Dedifferentiated amniotic fluid mesenchymal stem cell (primary cell): Measurements from ENCODE around the gene GNB1L.

Experiments used
- DNase-seq: peaks from one replicate; pipeline ENCODE4 v3.0.0-alpha.2; 2016; ENCODE audit errors: extremely low spot score

Gene GNB1L

DNA sequence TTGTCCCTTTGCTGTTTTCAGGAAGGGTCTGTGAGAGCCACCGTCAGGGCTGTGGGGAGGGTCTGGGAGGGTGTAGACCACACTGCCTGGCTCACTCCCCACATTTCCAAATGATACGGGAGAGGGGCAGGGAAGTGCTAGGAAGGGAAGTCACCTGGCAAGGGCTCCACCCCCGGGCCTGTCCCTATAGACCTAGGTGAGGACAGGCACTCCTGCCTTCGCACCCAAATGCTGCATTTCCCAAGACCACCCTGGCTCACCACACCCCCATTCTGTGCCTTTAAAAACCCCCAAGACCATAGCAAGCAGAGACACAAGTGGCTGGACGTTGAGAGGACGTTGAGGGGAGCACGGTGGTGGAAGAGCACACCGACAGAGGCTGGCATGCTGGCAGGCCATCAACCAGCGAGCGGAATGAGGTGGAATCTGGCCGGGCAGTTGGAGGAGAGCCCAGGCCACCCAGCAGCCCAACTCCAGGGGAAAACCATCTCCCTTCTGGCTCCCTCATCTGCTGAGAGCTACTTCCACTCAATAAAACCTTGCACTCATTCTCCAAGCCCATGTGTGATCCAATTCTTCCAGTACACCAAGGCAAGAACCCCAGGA lies 45.7 kb downstream of the GNB1L start:
- DNase-seq = no peak

DNA sequence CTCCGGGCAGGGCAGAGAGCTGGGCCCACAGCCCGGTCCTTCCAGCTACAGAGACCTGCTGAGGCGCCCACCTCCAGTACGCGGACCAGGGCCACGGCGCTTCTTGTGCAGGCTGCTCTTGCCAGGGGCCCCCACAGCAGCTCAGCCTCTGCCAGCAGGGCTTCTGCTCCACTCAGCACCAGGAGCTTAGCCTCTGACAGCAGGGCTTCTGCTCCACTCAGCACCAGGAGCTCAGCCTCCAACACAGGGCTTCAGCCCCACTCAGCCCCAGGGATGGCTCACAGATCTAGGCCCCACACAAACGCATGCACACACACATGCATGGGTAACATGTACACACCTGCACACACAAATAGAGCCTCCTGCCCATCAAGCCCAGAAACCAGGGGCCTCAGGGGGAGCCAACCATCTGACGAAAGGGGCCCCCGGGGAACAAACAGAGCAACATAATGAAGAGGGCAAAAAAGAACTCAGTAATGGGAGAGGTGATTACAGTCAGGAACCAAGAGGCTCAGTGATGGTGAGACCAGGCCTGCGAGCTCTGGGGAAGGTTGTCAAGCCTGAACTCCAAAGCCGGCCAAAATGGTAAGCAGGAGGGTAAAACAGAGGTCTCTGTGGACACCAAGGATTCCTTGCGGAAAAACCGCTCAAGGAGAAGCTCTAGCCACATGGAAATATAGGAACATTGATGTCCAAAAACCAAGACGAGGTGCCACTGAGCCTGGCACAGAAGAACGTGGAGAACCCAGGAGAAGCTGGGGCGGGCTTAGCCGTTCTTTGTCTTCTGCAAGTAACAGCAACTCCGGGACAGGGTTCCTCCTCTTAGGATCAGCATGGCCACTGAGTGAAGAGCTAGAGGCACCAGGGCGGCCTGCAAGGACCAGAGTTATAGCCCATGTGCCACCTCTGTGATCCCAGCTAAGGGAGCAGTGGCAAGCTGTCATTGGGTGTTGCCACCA lies 46.5 kb downstream of the GNB1L start:
- no peak for DNase-seq

DNA sequence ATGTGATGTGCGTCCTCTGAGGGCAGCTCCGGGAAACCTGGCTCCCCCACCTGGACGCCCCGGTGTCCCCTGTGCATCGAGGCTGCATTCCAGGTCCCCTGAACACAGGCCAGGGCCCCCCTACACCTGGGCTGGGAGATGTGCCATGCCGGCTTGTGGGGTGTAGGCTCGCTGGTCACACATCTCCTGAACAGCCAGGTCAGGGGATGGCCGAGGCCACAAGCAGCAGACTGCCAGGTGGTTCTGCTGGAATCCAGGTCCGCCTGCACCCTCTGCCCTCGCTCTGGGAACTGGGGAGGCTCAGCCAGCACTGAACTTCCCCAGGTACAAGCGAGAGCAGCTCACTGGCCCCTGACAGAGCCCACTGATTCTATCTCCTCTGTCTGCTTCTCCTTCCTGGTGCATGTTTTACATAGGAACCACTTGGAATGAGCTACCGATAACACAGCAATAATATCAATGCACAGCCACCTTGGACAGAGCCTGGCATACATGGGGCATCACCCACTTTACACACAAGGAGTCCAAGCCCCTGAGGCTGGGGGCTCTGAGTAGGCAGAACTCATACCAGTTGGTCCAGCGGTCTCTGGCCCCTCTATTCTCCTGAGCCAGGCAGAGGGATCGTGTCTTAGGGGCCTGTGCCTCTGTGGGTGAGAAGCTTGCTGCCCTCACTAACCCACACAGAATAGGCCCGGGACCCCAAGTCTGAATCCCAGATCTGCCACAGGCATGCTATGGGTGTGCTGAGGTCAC lies 47.3 kb downstream of the GNB1L start:
- DNase-seq = no peak

DNA sequence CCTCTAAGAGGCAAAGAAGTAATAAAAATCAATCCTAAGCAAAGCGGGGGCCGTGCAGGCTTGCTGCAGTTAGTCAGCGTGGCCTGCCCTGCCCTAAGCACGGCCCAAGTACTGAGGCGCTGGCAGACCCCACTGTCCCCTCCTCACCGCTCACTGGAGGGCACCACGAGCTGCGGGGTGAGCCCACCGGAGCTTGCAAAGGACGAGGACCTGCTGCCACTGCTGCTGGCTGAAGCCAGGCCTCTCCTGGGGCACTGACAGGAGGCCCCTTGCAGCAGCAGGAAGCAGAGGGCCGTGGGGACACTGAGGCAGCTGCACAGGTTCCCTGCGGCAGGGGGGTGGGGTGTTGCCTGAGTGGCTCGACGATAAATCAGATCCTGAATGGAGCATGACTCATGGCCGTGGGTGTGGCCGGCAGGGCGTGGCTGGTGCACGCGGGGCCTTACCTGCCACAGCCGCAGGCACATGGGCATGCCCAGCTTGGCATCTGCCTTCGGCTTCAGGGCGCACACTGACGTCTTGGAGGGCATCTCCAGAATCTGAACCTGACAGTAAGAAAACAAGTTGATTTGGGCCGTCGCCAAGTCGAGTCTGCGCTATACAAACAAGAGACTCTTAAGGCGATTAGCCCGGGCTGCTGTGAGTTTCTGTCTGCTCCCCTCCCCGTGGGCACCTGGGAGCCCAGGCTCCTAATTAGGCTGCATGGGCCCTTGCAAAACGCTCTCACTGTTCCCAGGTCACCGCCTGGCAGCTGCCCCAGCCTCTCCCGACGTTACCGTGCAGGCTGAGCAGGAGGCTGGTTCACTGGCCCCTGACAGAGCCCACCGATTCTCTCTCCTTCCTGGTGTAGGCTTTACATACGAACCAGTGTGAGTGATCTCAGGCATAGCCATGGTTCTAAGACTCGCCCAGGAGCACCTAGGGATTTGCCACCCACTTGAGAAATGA lies 48.2 kb downstream of the GNB1L start:
- DNase-seq = no peak

DNA sequence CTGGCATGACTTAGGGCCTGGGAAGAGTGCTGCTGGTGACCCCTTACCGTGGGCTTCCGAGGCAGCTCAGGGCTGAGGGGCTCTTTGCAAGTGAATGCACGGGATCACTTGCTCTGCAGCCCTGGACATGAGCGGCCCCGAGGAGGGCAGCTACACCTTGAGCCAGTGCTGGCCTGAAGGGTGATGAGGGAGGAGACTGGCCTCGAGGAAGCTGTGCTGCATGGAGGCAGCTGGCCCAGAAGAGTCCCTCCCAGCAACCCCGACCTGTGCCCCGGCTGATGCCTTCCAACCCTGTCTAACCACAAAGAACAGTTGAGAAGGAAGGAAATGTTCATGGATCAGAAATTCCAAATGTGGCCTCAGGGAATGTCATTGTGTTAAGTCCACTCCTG lies 48.9 kb downstream of the GNB1L start:
- no peak for DNase-seq

DNA sequence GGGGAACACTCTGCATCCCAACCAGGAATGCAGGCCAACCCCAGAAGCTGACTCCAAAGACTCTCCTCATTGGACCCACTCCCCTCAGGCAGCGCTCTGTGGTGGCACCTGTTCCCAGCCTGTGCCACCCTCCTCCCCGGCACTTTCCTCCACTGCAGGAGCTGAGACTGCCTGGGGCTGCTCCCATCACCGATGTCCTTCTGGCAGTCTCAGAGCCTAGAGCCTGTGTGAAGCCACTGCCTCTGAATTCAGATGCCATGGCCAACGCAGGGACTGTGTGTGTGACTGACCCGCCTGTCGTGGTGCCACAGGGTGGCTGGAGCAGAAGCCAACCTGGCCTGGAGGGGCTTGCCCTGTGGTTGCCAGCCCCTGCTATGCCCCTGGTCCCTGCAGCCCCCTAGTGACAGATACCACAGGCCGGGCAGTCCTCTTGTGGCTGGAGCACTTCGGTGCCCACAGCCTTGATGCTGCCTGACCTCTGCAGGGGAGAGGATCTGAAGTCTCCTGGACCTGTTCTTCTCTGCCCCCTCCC lies 50.9 kb downstream of the GNB1L start:
- DNase-seq = no peak

DNA sequence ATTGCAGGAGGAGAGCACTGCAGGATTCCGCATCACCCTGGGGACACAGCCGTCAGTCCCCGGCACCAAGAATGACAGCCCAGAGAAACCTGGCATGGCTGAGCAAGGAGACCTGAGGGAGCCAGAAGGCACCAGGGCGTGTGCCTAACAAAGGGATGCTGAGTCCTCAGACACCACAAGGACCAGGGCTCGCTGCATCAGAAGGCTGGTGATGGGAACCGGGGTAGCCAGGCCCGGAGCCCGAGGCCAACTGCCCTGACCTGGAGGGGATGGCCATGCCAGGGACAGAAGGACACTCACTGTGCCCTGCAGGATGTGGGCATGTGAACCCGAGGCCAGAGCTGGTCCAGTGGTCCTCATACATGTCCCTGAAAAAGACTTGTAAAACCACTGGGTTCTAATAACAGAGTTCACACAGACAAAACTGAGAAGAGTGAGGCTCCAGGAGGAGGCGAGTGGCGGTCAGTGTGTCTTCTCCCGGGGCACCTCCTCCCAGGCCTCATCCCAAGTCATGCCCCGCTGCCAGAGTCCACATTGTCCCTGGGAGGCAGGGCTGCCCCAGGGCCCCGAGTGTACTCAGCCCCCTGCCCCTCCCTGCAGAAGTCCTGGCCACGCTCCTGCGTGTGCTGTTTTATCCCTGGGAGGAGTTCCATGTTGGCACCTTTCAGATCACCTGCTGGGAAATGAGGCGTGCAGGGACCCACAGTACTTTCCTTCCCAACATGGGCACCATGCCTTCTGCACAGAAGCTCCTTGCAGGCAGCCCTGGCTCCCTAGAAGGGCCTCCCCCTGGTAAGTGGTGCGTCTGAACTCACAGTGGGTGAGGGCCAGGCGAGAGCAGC lies 51.6 kb downstream of the GNB1L start:
- no peak for DNase-seq

DNA sequence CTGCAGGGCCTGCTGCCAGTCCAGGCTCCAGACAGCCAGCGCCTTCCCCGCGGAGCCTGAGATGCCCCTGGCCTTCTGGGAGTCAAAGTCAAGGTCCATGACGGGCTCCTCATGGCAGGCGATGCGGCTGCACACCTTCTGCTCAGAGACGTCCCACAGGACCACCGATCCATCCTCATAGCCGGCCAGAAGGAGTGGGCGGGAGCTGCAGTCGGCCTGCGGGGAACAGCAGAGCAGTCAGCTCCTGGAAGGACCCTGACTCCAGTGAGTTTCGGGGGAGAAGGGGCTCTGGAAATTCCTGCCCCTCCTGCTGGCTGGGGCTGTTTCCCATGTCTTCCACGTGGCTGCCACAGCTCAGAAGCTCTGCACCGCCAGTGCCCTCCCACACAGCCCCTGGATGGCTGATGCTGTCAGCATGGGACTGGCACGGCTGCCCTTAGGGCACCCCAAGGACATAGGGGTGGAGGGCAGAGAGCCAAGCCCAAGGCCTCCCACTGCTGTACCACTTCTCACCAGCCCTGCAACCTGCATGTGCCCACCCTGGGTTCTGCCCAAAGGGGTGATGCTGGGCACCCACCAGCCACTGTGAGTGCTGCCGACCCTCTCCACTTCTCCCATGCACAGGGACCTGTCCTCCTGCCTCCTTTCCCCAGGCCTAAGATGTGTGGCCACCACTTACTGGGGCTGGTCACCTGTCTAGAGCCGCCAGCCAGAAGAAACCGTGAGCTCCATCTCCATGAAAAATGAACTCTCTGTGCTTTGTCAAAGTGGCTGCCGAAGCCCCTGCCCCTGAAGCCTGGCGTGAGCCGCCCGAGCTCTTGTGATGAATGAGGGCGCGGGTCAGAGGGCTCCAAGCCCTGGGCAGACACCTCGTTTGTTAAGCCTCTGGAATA lies 52.4 kb downstream of the GNB1L start:
- DNase-seq = no peak

DNA sequence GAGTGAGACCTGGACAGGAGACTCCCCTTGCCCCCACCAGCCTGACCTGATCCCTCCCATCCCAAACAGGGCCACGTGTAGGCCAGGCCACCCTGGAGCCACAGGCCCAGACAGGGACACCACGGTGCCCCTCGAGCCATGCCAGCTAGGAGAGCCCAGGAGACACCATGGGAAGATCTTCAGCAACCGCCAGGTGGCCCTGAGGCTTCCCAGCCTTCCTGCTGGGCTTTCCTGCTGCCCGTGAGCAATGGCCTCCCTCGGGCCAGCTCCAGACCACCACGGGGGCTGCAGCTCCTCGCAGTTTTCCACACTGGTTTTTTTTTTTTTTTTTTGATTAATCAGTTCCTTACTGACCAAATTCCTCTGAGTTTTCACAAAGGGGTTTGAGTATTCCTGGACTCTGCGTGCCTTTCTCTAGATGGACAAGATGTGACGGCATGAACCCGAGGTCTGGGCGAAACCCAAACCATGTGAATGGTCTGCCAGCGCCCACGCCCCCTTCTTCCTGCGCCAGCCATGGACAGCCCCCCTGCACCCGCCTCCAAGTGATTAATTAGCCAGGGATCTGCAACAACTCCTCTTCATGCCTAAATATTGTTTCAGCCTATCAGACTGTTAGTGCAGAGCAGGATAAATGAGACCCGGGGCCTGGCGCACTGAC lies 53.2 kb downstream of the GNB1L start:
- DNase-seq = no peak

DNA sequence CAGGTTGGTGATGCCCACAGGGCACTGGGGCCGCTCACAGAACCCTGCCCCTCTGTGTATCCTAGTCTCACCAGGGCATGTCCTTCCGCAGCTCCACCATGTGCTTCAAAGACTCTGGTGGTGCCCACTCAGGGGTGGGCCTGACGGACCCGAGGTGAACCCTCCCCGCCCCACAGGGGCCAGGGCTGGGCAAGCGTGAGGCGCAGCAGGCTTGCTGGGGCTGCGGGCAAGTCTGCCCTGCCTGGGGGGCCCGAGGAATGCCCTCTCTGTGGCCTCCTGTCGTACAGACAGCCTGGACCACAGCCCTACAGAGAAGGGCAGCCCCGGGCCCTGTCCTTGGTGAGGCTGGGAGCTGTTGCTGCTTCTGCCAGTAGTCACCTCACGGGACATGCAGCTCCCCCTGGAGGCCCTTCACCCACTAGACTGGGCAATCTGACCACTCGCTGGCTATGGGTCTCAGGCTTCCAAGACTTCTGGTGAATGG lies 53.9 kb downstream of the GNB1L start:
- no peak for DNase-seq

DNA sequence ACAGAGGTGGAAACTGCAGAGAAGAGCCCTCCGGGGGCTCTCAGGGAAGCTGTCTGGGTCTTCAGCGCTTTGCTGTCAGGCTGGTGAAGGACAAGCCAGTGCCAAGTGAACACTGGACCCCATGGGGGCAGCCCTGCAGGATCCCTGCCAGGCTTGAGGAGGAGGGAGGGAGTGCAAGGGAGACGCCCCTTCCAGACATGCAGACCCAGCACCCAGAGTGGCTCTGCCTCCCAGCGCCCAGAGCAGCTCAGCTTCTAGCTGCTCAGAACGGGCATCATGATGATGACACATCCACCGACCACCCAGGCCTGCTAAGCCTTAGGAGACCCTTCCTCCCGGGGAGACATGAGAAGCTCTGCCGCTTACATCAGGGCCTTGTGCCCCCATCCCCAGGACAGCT lies 54.4 kb downstream of the GNB1L start:
- no peak for DNase-seq

DNA sequence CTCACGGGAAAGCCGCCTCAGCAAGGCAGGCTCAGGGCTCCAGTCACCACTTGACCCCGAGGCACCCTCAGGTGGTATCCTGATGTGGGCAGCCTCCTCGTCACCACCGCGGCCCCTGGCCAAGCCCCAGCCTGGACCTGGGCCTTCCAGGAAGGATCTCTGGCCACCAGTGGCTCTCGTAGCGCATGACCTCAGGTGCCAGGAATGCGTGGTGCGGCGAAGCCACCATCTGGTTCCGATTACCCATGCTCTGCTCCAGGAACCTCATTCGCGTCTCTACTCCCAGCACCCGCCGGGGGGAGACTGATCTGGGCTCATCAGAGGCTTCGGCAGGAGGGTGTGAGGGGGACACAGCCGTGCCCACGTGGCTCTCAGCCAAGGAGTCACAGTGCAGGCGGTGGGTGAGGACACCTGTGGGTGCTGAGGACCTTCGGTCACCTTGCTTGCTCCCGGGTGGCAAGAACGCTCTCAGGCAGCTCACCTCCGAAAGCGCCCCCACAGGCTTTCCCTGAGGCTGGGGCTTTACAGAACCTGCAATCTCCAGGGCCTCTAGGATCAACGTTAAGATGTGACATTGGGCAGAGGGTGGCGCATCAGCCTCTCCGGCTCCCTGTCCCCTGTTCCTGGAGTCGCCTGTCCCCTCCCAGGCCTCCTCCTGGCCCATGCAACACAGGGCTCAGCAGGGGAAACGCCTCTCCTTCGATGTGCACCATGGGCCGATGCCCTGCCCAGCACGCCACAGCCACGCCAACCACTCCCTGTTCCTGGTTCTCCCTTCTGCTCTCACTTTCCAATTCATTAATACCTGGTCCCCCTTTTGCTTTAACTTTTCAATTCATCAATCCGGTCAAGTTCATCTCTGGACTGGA lies 55.1 kb downstream of the GNB1L start:
- peak; percentile 95 for DNase-seq

DNA sequence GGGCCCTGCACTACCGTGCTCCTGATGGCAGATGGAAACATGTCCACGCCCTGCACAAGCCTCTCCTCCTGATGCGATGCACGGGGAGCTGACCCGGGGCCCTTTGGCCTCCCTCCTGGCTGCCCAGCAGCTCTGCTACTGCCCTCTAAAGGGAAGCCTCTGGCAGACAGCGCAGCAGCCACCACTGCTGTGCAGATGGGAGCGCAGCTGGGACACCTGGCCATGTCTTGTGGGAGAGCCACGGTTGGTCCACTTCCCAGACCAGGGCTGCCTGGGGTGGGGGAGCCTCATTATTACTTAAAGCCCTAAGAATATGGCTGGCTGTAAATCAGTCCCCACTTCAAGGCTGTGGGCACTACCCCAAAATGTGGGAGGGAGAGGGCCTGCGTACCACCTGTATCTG lies 55.8 kb downstream of the GNB1L start:
- DNase-seq = no peak

DNA sequence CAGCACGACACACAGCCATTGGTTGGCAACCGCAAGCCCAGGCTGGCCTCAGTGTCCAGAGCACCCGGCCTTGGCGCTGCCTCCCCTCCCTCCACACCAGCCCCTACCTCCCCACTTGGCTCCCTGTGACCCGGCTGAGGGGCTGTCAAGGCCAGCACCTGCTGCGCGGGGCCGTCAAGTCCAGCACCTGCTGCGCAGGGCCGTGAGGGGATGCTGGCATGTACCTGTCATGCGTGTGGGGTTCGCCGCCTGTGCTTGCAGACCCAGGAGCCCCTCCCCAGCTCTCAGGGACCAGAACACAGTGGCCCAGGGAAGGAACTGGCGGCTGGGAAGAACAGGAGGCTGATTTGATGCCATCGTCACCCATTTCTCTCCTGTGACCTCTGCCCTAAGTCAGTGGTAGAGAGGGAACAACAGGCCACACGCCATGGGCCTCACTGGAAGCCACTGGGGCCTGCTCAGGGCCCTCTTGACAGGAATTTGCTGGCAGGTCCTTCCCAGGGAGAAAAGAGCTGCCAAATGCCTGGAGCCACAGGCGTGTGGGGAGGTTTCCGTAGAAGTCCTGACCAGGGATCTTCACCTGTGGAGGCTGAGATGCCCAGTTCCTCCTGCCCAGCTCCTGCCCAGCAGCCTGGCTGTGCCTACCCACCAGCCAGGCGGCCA lies 56.5 kb downstream of the GNB1L start:
- DNase-seq = no peak

DNA sequence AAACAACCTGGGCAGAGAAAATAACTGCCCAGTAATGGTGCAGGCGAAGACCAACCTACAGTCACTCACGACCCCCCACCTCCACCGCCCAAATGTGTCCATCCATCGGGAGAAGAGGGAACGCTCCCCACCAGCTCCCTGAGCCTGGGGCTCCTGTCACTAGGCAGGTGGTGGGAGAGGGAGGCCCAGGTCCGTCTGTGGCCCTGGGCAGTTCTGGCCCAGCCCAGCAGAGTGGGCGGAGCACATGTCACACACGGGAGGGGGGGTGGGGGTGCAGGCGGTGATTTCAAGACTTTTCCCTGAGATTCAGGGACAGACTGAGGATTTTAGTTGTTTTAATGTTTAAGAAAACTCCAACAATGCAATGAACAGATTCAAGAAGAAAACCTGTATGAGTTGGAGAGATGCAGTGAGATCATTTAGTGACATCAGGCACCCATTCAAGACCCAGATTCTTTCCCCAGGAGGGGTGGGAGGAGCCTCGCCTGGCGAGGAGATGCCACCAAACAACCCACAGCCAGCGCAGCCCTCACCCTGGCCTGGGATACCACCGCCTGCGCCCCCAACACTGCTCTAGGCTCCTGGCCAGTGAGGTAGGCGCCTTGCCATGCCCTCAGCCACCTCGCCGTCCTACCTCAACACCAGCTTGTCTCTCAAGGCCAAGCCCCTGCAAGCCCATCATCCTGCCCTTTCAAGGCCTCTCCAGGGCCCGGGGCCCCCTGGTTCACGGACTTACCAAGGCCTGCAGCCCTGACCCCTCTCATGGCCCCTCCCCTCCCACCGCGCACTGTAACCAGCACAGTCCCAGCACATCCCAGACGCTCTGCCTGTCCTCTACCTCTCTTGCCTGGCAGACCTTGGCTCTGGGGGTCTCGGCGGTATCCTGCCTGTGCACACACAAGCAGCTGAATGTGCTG lies 57.3 kb downstream of the GNB1L start:
- DNase-seq = no peak

DNA sequence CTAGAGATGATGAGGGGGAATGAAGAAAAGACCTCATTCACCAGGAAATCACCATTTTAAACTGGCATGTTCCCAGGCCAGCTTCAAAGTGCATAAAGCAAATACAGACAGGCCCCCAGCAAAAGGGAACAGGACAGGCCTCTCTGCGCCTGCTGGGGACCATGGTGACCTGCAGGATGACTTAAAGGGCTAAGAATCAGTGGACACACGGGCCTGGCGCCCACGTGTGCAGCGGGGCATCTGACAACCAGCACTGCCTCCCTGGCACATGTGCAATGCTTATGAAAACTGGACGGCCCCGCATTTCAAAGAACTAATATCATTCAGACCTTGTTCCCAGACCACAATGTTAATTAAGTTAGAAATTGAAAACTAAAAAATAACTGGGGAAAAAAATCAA lies 58.5 kb downstream of the GNB1L start:
- no peak for DNase-seq
